HK-2 (cell line): ENCODE results near the gene KIF5A.
A peak's percentile ranks its signal among the peaks of the same experiment; 100 is the strongest.
"Not testable (repeated sequence)": the region's sequence is repeated elsewhere in the genome, so short reads cannot be mapped to it uniquely, and the experiment has no call there.

Experiments
- DNase-seq: peaks from one replicate; pipeline ENCODE4 v3.0.0-alpha.2; 2018; ENCODE audit not compliant: unreplicated experiment

KIF5A gene

DNA sequence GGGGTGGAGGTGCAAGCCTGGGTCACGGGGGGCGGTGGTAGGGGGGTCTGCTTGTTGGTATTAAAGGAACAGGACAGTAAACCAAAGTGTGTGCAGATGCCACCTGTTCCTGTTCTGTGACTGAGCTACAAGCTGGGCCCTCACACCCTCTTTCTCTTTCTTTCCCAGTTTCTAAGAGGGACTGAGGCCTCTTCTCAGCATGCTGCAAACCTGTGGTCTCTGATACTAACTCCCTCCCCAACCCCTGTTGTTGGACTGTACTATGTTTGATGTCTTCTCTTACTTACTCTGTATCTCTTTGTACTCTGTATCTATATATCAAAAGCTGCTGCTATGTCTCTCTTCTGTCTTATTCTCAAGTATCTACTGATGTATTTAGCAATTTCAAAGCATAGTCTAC, 34.2 kb downstream of the KIF5A start:
- DNase-seq: no peak

- DNase-seq: no peak
Observed at GRCh38 chr12:57584690-57585089, 34.8 kb downstream of the KIF5A start.

DNA sequence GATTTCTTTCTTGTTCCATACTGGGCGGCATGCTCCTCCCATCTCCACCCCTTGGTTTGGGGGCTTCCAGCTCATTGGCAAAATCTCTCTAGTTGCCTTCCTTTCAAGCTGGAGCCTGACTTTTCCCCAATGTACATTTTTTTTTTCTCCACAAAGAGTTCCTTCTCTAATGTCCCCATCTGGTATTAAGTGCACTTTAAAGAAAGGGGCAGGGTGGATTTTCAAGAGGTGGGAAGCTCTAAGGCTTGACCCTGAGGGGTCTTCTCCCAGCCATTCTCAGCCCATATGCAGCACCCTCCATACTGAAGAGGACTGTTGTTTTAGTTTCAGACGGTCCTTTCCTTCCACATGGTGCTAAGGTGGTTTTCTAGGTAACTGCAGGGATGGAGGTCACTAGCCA, 35.3 kb downstream of the KIF5A start:
- DNase-seq: no peak

GRCh38 chr12:57586128-57586527, 36.3 kb downstream of the KIF5A start:
- no peak for DNase-seq

DNA sequence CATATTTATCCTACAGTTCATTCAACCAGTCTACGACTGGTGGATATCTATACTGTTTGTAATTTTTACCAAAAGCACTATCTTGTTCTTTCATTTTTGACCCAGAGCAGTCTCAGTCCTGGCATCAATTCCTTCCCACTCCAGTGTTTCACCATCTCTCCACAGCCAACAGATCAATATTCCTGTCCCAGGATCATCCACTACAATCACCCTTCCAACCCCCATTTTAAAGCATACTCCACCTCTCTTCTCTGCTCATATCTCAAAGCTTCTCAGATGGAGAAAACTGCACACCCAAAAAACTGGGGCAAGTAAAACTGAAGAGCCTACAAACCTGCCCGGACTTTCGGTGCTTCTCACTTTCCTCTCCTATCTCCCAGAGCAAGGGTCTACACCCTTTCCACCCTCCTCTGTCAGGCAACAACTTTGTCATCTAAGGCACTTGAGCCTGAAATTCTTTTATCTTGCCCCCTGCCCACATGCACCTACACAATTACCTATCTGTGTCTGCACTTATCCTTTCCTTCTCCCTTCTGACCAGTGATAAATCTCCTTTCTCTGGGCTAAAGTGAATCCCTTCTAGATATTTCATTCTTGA, 37.1 kb downstream of the KIF5A start:
- no peak for DNase-seq

DNA sequence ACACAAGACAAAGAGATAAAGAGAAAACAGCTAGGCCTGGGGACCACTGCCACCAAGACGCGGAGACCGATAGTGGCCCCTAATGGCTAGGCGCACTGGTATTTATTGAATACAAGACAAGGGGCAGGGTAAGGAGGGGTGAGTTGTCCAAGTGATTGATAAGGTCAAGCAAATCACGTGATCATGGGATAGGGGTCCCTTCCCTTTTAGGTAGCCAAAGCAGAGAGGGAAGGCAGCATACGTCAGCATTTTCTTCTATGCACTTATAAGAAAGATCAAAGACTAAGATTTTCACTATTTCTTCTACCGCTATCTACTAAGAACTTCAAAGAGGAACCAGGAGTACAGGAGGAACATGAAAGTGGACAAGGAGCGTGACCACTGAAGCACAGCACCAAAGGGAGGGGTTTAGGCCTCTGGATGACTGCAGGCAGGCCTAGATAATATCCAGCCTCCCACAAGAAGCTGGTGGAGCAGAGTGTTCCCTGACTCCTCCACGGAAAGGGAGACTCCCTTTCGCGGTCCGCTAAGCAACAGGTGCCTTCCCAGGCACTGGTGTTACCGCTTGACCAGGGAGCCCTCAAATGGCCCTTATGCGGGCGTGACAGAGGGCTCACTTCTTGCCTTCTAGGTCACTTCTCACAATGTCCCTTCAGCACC, 39.2 kb downstream of the KIF5A start:
- not testable (repeated sequence) for DNase-seq

DNA sequence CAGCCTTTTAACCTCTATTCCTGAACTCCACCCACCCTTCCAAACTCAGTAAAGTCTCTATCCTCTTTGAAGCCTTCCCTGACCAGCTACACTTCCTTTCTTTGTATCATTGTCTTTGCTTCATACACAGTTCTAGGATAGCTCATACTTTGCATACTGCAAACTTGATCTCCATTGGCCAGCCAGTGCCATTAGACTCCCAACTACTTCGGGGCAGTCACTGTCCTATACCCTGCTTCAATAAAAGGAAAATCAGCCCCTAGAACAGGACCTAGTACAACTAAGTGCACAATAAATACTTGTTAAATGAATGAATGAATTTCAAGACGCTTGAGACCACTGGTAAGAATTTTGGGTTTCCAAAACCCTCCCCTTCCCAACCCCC, 40.6 kb downstream of the KIF5A start:
- DNase-seq: no peak

DNA sequence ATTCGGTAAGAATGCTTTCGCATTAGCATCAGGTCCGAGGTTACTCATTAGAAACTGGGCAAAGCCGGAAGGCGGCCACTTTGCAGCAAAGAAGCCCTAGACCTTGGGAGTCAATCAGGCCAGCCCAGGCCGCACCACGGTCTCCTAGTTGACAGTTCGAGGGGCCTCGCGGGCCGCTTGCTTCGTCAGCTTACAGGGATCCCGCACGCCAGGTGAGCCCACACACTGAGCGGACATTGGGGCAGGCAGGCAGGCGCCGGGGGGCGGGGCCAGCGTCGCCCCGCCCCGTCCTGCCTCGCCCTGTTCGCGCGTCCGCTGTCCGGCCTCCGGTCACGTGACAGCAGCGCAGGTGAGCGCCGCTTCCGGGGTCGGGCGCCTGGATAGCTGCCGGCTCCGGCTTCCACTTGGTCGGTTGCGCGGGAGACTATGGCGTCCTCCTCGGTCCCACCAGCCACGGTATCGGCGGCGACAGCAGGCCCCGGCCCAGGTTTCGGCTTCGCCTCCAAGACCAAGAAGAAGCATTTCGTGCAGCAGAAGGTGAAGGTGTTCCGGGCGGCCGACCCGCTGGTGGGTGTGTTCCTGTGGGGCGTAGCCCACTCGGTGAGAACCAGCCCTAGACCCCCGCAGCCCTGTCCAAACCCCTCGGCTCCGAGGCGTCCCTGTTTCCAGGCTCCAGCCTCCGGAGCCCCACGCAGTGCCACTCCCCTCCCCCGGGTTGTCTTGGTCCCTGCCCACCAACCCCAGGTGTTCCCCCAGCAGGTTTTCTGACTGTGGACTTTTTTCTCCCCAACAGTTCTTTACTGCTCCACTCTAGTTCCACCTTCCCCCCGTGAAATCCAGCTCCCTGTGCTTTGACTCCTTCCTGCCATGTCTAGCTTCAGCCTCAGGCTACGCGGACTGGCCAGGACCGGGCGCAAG, 41.3 kb downstream of the KIF5A start, which contains the start of gene PIP4K2C:
PIP4K2C (plus strand) TSS at position 329 of the 918 bp plus-strand sequence; CDS start at position 427, 98 bp downstream.
- peak; percentile 84 for DNase-seq

DNA sequence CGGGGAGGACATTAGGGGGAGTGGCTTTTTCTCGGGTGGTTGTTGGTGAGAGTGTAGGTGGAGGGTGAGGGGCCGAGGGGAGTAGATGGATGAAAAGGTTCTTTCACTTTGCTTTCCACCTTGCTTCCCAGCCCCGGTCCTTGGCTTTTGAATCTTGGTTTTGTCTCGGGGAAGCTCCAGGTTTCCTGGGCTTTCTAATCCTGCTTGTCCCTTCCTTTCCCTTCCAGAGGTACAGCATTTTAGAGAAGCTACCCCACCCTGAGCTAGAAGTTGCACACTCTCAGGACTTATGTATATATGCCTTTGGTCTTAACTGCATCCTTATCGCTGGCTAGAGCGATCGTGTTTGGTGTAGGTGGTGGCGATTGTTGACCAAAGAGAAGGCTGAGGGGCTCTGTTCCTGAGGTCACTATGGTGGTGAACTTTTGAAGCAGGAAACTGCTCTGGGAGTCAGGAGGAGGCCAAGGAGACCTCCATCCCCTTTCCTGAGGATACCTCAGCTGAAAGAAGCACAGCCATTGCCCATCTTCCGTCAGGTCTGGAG, 42.0 kb downstream of the KIF5A start:
- DNase-seq: no peak

DNA sequence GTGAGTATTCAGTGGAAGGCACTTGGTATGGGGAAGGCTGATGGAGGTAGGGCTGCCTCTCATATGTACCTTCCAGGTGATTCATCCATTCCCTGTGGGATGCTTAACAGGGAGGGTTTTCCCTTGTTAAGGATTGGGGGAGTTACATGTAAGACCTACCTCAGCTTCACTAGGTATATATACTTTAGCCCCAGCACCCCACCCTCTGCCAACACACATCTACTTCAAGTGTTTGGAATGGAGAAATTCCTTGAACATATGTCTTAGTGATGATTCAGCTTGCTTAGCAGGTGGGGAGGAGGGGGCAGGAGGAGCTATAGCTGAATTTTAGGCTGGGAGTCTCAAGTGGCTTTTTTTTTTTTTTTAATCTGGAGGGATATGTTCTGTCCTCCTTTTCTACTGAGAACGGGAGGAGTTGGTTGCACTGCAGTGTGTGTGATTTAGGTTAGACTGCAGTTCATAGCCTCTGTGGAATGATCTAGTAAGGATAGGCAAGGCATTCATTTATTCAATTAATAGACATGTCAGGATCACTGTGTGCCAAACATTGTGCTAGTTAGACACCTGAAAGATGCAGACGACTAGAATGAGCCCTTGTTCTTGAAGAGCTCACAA, 42.8 kb downstream of the KIF5A start:
- DNase-seq: no peak

DNA sequence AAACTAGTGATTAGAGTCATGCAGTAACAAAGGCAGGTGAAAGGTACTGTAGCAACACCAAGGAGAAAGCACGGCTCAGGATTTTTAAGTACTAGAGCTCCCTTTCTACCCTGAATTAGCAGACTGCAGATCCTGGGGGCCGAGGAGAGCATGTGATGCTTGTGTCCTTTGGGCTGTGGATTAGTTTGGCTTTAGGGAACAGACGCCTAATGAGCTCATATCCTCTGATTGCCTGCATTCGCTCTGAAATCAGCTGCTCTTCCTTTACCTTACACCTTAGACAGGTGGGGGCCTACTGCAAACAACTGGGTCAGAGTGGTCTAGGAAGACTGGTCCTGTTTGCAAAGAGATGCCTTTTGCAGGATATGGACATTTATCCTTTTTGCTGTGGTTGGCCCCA, 43.3 kb downstream of the KIF5A start:
- DNase-seq: no peak

GRCh38 chr12:57600395-57600794, 50.6 kb downstream of the KIF5A start:
- no peak for DNase-seq

GRCh38 chr12:57602544-57602943, 52.7 kb downstream of the KIF5A start:
- DNase-seq: no peak

- DNase-seq: no peak
Observed at GRCh38 chr12:57603324-57603723, 53.5 kb downstream of the KIF5A start.

GRCh38 chr12:57603815-57604453, 54.1 kb downstream of the KIF5A start:
- no peak for DNase-seq

GRCh38 chr12:57604454-57604991, 54.7 kb downstream of the KIF5A start, which contains the start of gene DTX3:
TSS of gene DTX3 (plus strand) at chr12:57604824. CDS start at chr12:57606518, 1,694 bp downstream.
- peak; percentile 43 for DNase-seq

GRCh38 chr12:57604992-57605810, 55.4 kb downstream of the KIF5A start:
- DNase-seq: no peak

DNA sequence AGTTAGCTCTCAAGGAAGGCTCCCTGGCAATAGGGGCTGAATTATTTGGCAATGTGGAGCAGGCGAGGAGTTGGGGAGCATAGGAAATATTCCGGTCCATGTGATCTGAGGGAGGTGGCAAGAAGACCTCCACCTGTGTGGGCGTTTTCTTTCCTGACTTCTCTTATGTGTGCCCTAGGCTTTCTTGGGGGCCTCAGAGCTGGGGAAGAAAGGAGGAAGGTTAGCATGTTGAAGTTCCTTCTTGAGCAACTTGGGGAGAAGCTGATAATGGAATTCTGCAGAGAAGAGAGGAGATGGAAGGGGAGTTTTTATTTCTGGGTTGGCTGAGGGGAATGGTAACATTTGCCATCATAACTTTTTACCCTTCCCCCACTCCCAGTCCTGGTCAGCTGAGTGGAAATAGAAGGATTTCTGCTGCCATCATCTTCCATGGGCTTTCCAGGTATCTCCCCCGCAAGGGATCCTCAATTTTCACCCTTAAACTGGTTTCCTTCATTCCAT, 56.0 kb downstream of the KIF5A start:
- no peak for DNase-seq

DNA sequence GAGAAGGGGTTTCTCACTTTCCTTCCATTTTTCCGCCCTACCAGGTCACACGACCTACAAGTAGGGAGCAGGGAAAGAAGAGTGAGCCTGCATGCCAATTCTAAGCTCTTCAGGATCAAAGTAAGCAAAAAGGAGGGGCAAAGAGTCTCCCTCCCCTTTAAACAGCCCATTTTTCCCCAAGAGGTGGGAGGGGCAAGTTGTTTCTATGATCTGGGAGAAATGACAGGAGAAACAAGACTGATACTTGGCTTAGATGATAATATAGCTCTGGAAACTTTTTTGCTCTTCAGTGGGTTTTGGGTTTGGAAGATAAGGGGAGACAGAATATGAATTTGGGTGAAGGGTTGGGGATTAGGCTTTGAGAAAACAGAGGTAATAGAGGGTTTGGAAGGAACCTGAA, 56.6 kb downstream of the KIF5A start:
- no peak for DNase-seq

- no peak for DNase-seq
Observed at GRCh38 chr12:57606821-57607220, 57.0 kb downstream of the KIF5A start.
